Memory B cell (primary cell): ENCODE measurements around the gene BLNK.
A peak's percentile ranks its signal among the peaks of the same experiment; 100 is the strongest.
"Not testable (repeated sequence)": the region's sequence is repeated elsewhere in the genome, so short reads cannot be mapped to it uniquely, and the experiment has no call there.

Experiments used
- ATAC-seq: fragments of 150-1000 bp; cut with Tn5 transposase; 2 replicates; pipeline ENCODE4 v1.10.0; 2021; ENCODE audit warnings: low read depth, mild to moderate bottlenecking, moderate library complexity
- DNase-seq, 2 donors: peaks; one replicate each; pipeline ENCODE4 v3.0.0; 2022; ENCODE audit warnings: low spot score in 2 of 2
- H3K27ac Mint-ChIP-seq: one replicate; pipeline ENCODE4 v1.8.0; 2022; ENCODE audit warnings: mild to moderate bottlenecking, moderate library complexity, mixed read lengths
- H3K27me3 Mint-ChIP-seq: one replicate; pipeline ENCODE4 v1.8.0; 2022; ENCODE audit warnings: mixed read lengths
- H3K36me3 Mint-ChIP-seq: one replicate; pipeline ENCODE4 v1.8.0; 2022; ENCODE audit warnings: mild to moderate bottlenecking, mixed read lengths
- H3K4me1 Mint-ChIP-seq: one replicate; pipeline ENCODE4 v1.8.0; 2022; ENCODE audit warnings: mixed read lengths
- H3K4me3 Mint-ChIP-seq: one replicate; pipeline ENCODE4 v1.8.0; 2022; ENCODE audit warnings: mild to moderate bottlenecking, moderate library complexity, mixed read lengths
- H3K9me3 Mint-ChIP-seq: one replicate; pipeline ENCODE4 v1.8.0; 2022; ENCODE audit warnings: mixed read lengths

BLNK gene

DNA sequence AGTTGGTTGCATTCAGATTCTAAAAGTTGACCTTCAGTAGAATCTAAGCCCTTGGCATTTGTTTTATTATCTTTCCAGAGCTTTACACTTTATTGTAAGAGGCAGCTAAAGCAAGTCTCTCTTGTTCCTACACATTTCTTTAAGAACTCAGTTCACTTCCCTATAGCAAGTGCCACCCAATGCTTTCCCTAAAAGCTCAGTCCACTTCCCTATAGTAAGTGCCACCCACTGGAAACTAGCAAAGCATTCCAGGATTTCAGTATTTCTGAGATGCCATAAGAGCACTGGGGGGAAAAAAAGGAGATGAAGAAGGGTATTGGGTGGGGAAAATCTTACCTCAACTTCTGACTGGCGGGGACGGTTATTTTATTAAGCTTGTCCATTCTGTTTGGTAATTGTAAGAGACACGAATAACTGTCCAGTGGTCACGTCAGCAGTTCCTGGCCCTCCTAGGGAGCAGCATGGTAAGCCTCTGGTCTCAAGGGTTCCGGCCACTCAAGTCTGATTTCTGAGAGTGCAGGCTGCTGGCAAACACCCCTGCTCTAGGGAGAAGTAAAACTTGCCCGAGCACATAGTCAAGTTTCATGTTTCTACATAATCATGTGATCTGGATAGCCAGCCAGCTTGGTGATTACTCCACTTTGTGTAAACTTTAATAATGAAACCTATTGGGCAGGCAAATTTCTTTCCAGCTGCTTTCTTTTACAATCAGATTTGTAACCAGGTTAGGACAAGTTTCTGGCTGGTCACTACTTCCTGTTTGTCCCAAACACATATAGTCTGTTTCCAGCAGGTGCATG is at the start of gene BLNK:
Gene BLNK (minus strand): TSS at position 554 of the 800 bp plus-strand sequence. CDS start 171 bp downstream, at position 383.
- Mint-ChIP-seq H3K4me1 (peaks cover 53% of the 10 kb centered on the region), H3K27ac (peak within 1 kb of the TSS; percentile 88), H3K4me3 (peak within 1 kb of the TSS; percentile 96), H3K27me3 (no peaks in the 10 kb centered on the region), H3K36me3 (peaks cover 20% of the 10 kb centered on the region), H3K9me3 (no peaks in the 10 kb centered on the region)
- DNase-seq (peak; percentile 42 to 54), ATAC-seq (peak; percentile 71)

DNA sequence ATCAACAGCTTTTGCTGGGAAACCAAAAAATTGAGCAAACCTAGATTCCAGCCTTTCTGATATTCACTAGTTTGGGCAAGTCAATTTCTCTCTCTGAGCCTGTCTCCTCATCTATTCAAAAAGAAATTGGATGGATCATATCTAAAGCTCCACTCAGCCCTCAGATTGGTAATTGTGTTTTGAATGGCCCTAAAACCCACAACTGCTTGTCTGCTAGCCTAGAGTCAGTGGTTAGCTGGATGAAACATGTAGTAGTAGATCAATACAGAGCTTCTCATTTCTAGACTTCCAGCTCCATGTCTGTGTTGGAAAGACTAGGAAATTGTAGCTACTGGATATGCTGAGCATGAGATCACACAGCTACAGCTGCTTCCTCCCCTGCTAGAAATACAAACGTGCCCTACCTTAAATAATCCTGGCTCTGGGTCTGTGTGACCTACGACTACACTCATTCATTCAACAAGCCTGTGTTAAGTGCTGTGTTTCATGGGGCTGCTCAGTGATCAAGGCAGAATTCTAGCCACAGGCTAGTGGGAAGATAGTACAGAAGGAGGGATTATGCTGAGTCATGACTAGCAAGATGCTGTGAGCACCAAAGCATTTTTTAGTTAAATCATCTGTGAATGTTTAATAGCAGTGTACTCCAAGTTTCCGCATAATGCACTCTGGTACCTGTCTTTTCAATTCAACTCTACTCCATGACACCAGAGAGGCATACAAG is 48.5 kb upstream of the BLNK start:
- Mint-ChIP-seq H3K27ac (no peak overlapping the region), H3K27me3 (peaks cover 14% of the 10 kb centered on the region), H3K36me3 (no peaks in the 10 kb centered on the region), H3K4me3 (no peak overlapping the region), H3K4me1 (no peaks in the 10 kb centered on the region), H3K9me3 (no peaks in the 10 kb centered on the region)
- DNase-seq (no peak), ATAC-seq (no peak)

DNA sequence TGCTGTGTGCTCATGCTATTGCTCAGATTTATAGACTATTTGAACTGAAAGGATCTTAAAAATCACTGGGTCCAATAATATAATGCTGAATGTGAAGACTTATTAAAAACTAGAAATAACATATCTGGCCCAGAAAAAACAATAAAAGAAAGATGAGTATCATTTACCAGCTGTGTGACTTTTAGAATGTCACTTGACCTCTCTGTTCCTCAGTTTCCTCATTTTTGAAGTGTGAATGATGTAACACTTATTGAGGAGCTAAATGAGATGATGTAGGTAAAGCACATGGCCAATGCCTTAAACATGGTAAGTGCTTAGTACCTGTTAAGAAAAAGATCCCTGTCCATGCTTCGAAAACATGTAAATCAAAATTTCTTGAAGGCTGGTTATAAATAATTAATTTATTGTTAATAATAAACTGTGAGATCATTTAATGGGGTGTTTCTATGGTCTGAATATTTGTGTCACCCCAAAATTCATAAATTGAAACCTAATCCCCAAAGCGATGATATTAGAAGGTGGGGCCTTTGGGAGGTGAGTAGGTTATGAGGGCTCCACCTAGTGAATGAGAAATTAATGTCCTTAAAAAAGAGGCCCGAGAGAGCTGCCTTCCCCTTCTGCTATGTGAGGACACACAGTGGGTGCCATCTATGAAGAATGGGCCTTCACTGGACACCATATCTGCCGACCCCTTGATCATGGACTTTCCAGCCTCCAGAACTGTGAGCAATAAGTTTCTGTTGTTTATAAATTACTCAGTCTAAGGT is 45.9 kb upstream of the BLNK start:
- no peaks in the 10 kb centered on the region for H3K36me3 Mint-ChIP-seq

DNA sequence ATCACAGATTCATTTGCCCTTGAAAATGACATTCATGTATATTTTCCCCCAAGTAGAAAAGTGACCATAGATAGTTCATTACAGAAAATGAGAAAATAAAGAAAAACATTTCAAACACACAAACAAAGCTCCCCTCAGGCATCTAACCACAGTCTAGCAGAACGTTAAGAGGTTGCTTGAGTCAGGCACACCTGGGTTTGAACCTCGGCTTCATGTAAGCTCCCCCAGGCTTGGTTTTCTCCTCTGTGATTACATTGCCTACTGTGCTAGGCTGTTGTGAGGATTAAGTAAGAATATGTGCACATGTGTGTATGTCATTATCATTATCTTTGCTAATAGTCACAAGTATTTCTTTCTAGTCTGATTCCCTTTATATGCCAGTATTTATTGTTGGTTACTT is 42.0 kb upstream of the BLNK start:
- no peak for ATAC-seq

More for the DNA sequence above, 45.9 kb upstream of the BLNK start:
- no peaks in the 10 kb centered on the region for H3K4me1 Mint-ChIP-seq
- DNase-seq (no peak), ATAC-seq (no peak)
- peaks cover 17% of the 10 kb centered on the region for H3K27me3 Mint-ChIP-seq
- H3K4me3 Mint-ChIP-seq, result no peak overlapping the region
- no peaks in the 10 kb centered on the region for H3K9me3 Mint-ChIP-seq
- H3K27ac Mint-ChIP-seq, result no peak overlapping the region

DNA sequence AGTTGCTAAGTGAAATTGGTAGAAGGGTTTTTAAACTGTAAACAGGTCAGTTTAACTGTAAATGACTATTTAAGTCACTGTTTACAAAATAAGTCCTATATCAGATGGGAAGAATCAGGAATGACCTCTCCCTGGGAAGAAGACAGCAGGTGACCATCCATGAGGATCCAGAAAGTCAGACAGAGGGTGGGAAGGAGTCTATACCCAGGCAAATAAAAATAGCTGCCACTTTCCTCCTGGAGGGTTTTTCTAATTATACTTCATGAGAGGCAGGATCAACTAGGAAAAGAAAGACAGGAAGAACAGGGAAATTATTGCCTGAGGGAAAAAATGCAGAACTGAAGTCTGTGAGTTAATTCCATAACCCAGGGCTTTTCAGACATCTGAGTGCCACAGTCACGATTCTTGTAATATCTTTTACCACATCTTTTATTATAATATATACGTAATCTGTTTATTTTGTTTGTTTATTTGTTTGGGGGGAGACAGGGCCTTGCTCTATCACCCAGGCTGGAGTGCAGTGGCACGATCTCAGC is 39.9 kb upstream of the BLNK start:
- Mint-ChIP-seq H3K27me3 (peaks cover 11% of the 10 kb centered on the region), H3K9me3 (no peaks in the 10 kb centered on the region), H3K27ac (no peak overlapping the region), H3K4me3 (no peak overlapping the region), H3K4me1 (peaks cover 9% of the 10 kb centered on the region), H3K36me3 (no peaks in the 10 kb centered on the region)
- no peak for ATAC-seq
- no peak for DNase-seq

More for the DNA sequence above, 42.0 kb upstream of the BLNK start:
- H3K9me3 Mint-ChIP-seq, result no peaks in the 10 kb centered on the region
- H3K27me3 Mint-ChIP-seq, result peaks cover 16% of the 10 kb centered on the region
- H3K4me3 Mint-ChIP-seq, result no peak overlapping the region
- no peaks in the 10 kb centered on the region for H3K4me1 Mint-ChIP-seq
- H3K36me3 Mint-ChIP-seq, result no peaks in the 10 kb centered on the region
- no peak overlapping the region for H3K27ac Mint-ChIP-seq
- no peak for DNase-seq

DNA sequence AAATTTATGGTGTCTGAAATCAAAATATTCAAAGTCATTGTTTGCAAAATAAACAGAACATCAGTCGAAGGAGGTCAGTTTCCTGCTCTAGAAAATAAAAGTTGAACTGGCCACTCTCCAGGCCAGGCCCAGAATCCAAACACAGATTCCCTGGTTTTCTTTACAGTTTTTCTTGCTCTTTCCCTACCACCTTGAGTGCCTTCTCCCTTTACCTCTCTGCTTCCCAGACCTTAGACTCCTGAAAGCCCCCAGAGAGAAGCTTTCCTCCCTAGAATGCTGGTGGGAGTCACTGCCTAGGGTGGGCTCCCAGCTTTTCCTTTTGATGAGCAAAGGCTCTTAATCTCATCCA is 38.9 kb upstream of the BLNK start:
- peaks cover 5% of the 10 kb centered on the region for H3K27me3 Mint-ChIP-seq

GRCh38 chr10:96309628-96310320 is 38.4 kb upstream of the BLNK start:
- DNase-seq, result no peak
- H3K9me3 Mint-ChIP-seq, result no peaks in the 10 kb centered on the region
- H3K4me1 Mint-ChIP-seq, result peaks cover 10% of the 10 kb centered on the region
- no peaks in the 10 kb centered on the region for H3K36me3 Mint-ChIP-seq
- ATAC-seq, result no peak
- no peak overlapping the region for H3K27ac Mint-ChIP-seq
- H3K4me3 Mint-ChIP-seq, result no peak overlapping the region
- H3K27me3 Mint-ChIP-seq, result peaks cover 4% of the 10 kb centered on the region

More for the DNA sequence above, 38.9 kb upstream of the BLNK start:
- H3K36me3 Mint-ChIP-seq, result no peaks in the 10 kb centered on the region
- DNase-seq, result no peak
- H3K9me3 Mint-ChIP-seq, result no peaks in the 10 kb centered on the region
- no peak overlapping the region for H3K27ac Mint-ChIP-seq
- H3K4me1 Mint-ChIP-seq, result peaks cover 10% of the 10 kb centered on the region
- no peak overlapping the region for H3K4me3 Mint-ChIP-seq
- ATAC-seq, result no peak

DNA sequence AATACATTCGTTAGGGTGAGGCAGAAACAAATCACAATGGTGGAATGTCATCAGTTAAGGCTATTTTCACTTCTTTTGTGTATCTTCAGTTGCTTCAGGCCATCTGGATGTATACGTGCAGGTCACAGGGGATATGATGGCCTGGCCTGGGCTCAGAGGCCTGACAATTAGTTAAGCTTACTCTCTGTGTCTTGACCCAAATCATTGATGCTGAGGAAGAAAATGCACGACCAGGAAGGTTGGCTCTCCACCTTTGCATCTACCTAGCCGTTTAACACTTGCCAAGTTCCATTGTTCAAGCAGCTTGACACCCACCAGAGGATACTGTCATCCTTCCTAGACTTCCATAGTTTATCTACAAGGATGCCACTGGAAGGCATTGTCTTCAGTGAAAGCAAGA is 37.5 kb upstream of the BLNK start:
- H3K4me3 Mint-ChIP-seq, H3K27ac Mint-ChIP-seq, ATAC-seq, DNase-seq, H3K9me3 Mint-ChIP-seq, H3K36me3 Mint-ChIP-seq, H3K27me3 Mint-ChIP-seq: not testable (repeated sequence)
- H3K4me1 Mint-ChIP-seq, result peaks cover 10% of the 10 kb centered on the region

DNA sequence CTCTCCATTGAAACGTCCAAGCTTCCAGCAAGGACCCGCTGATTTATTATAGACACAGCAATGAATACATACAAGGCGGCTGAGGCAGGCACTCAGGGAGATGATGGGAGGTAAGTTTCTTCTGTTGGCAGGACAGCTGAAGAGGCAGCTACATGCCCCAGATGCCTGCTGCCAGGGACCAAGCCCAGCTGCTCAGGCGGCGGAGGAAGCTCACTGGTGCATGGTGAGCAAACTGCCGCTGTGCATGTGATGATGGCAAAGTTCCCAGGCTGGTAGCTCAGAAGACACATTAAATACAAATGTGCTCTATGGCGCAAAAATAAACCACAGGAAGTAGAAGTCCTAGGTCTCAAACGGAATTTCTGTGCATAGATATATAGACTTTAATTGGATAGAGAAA is 35.1 kb upstream of the BLNK start:
- Mint-ChIP-seq H3K27ac (no peak overlapping the region), H3K36me3 (no peaks in the 10 kb centered on the region), H3K9me3 (no peaks in the 10 kb centered on the region), H3K27me3 (peaks cover 3% of the 10 kb centered on the region), H3K4me1 (peaks cover 10% of the 10 kb centered on the region), H3K4me3 (no peak overlapping the region)
- ATAC-seq (peak; percentile 98), DNase-seq (peak; percentile 31 to 32)

- H3K4me3 Mint-ChIP-seq, result no peak overlapping the region
- H3K9me3 Mint-ChIP-seq, result no peaks in the 10 kb centered on the region
- H3K27ac Mint-ChIP-seq, result no peak overlapping the region
- H3K27me3 Mint-ChIP-seq, result peaks cover 9% of the 10 kb centered on the region
- H3K36me3 Mint-ChIP-seq, result no peaks in the 10 kb centered on the region
- peaks cover 14% of the 10 kb centered on the region for H3K4me1 Mint-ChIP-seq
- no peak for DNase-seq
- no peak for ATAC-seq
Observed at GRCh38 chr10:96305019-96305418, 33.6 kb upstream of the BLNK start.

- DNase-seq (no peak), ATAC-seq (no peak)
- H3K27me3 Mint-ChIP-seq, result peaks cover 11% of the 10 kb centered on the region
- no peak within 1 kb of the TSS for H3K27ac Mint-ChIP-seq
- no peak within 1 kb of the TSS for H3K4me3 Mint-ChIP-seq
- H3K4me1 Mint-ChIP-seq, result peaks cover 18% of the 10 kb centered on the region
- H3K36me3 Mint-ChIP-seq, result no peaks in the 10 kb centered on the region
- no peaks in the 10 kb centered on the region for H3K9me3 Mint-ChIP-seq
Observed at GRCh38 chr10:96304230-96304629, 32.9 kb upstream of the BLNK start, which contains the start of gene DNTT. TSS of gene DNTT (plus strand) at chr10:96304434. CDS start at chr10:96304498, 64 bp downstream.

- no peak overlapping the region for H3K4me3 Mint-ChIP-seq
- no peak for ATAC-seq
Observed at GRCh38 chr10:96301616-96302015, 30.2 kb upstream of the BLNK start.

GRCh38 chr10:96299383-96299782 is 28.0 kb upstream of the BLNK start:
- H3K4me1 Mint-ChIP-seq, result peaks cover 10% of the 10 kb centered on the region
- DNase-seq, result no peak
- peaks cover 11% of the 10 kb centered on the region for H3K27me3 Mint-ChIP-seq
- no peaks in the 10 kb centered on the region for H3K36me3 Mint-ChIP-seq
- H3K4me3 Mint-ChIP-seq, result peak overlapping the region; percentile 63
- no peak overlapping the region for H3K27ac Mint-ChIP-seq
- ATAC-seq, result peak; percentile 34
- H3K9me3 Mint-ChIP-seq, result no peaks in the 10 kb centered on the region

More at GRCh38 chr10:96301616-96302015, 30.2 kb upstream of the BLNK start:
- peaks cover 13% of the 10 kb centered on the region for H3K4me1 Mint-ChIP-seq
- H3K27ac Mint-ChIP-seq, result no peak overlapping the region
- H3K9me3 Mint-ChIP-seq, result no peaks in the 10 kb centered on the region
- no peaks in the 10 kb centered on the region for H3K36me3 Mint-ChIP-seq
- no peak for DNase-seq
- peaks cover 11% of the 10 kb centered on the region for H3K27me3 Mint-ChIP-seq
